Measurements from ENCODE around the gene TEX261. TPM values are rescaled to one million over a fixed set of nuclear protein-coding genes. Genes with fewer than 3 reads are reported as not detected.

TEX261 gene
- total RNA-seq, 4 donors from 2014 or later: 34.0 to 54.2 (median 38.7) TPM

GRCh38 chr2:70957798-70958197, 36.9 kb downstream of the TEX261 start:
- Histone ChIP-seq H3K4me1 (no peaks in the 10 kb centered on the region), H3K27me3 (peaks cover 0 to 9% (median 0%) of the 10 kb centered on the region in 3 donors), H3K4me3 (no peak overlapping the region), H3K27ac (no peak overlapping the region), H3K9me3 (no peaks in the 10 kb centered on the region), H3K36me3 (no peaks in the 10 kb centered on the region)
- in situ Hi-C loops (cut with MboI; ENCODE audit: low sequenced_read_pairs in 4 of 4) (no loop called here), intact Hi-C loops (cut with DNase I; ENCODE audit: low total_unique reads) (no loop called here)
- ATAC-seq: no peak
- TF ChIP-seq POLR2A (IDR thresholded peaks at IDR 0.05): no peak
- no peak for TF ChIP-seq CTCF (IDR thresholded peaks at IDR 0.05 in 4 of 5, conservative IDR thresholded peaks at IDR 0.05 in 1 of 5)
- no peak for DNase-seq

- no peak for ATAC-seq
- H3K9me3 ChIP-seq: no peaks in the 10 kb centered on the region
- H3K36me3 ChIP-seq: no peaks in the 10 kb centered on the region
- no peak for TF ChIP-seq POLR2A (IDR thresholded peaks at IDR 0.05)
- TF ChIP-seq CTCF (IDR thresholded peaks at IDR 0.05 in 4 of 5, conservative IDR thresholded peaks at IDR 0.05 in 1 of 5): no peak
- H3K27me3 ChIP-seq: peaks cover 0 to 9% (median 0%) of the 10 kb centered on the region in 3 donors
- DNase-seq: no peak
- H3K27ac ChIP-seq: no peak overlapping the region
- intact Hi-C loops (cut with DNase I; ENCODE audit: low total_unique reads): no loop called here
- no peak overlapping the region for H3K4me3 ChIP-seq
- H3K4me1 ChIP-seq: no peaks in the 10 kb centered on the region
- in situ Hi-C loops (cut with MboI; ENCODE audit: low sequenced_read_pairs in 4 of 4): no loop called here
Observed at GRCh38 chr2:70956141-70956540, 38.5 kb downstream of the TEX261 start.

DNA sequence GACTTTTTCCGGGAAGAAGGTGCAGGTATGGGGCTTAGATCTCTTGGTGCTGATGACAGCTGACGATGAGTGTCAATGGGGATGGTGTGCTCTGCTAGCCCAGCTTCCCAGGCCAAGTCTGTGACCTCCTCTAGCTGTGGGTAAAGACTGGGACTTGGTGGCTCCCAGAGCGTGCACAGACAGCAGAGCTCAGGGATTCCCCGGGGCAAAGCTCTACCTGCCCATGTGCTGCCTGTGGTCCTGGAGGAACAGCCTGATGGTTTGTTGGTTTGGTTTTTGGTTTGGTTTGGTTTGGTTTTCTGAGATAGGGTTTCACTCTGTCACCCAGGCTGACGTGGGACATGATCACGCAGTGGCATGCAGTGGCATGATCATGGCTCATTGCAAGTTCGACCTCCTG, 39.8 kb downstream of the TEX261 start:
- in situ Hi-C loops (cut with MboI; ENCODE audit: low sequenced_read_pairs in 4 of 4) (no loop called here), intact Hi-C loops (cut with DNase I; ENCODE audit: low total_unique reads) (no loop called here)
- Histone ChIP-seq H3K9me3 (no peaks in the 10 kb centered on the region), H3K4me3 (no peak overlapping the region), H3K27ac (no peak overlapping the region), H3K36me3 (no peaks in the 10 kb centered on the region), H3K4me1 (no peaks in the 10 kb centered on the region), H3K27me3 (peaks cover 0 to 3% (median 0%) of the 10 kb centered on the region in 3 donors)
- DNase-seq: no peak
- TF ChIP-seq POLR2A (IDR thresholded peaks at IDR 0.05) (no peak), CTCF (IDR thresholded peaks at IDR 0.05 in 4 of 5, conservative IDR thresholded peaks at IDR 0.05 in 1 of 5) (no peak)
- no peak for ATAC-seq

DNA sequence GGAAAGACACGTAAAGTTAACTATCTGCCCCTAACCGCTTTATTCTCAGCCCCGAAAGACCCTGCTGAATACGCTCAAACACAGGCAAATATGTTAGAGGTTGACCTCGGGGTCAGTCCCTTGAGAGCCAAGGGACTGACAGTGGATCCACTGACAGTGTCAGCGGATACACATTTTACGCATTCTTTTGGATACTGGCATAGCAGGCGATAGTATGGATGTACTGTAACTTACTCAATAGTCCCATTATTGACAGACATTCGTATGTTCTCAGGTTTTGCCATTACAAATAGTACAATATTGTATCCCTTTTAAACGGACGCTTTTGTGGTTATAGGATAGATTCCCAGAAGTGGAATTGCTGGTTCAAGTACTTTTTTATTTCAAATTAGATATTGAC, 45.6 kb downstream of the TEX261 start:
- no peak for TF ChIP-seq POLR2A (IDR thresholded peaks at IDR 0.05)
- no peak for TF ChIP-seq CTCF (IDR thresholded peaks at IDR 0.05 in 4 of 5, conservative IDR thresholded peaks at IDR 0.05 in 1 of 5)
- intact Hi-C loops (cut with DNase I; ENCODE audit: low total_unique reads) (loop anchor here (2.0 kb wide), 1 partner anchor 28 kb away; no protein-coding TSS in a partner anchor), in situ Hi-C loops (cut with MboI; ENCODE audit: low sequenced_read_pairs in 4 of 4) (loop anchor here in 3 of 4 donors (10.0 to 25.0 kb wide), 2 partner anchors 84 to 162 kb away; partner anchors contain the start of gene FIGLA (in 1 of the 3))
- Histone ChIP-seq H3K4me1 (peaks cover 0 to 4% of the 10 kb centered on the region in 2 donors), H3K27me3 (peaks cover 0 to 6% (median 0%) of the 10 kb centered on the region in 3 donors), H3K36me3 (no peaks in the 10 kb centered on the region), H3K9me3 (no peaks in the 10 kb centered on the region), H3K27ac (no peak overlapping the region), H3K4me3 (no peak overlapping the region)
- DNase-seq (no peak), ATAC-seq (no peak)
